ENCODE data around the gene YY1. TPM values are rescaled to one million over a fixed set of nuclear protein-coding genes. Genes with fewer than 3 reads are reported as not detected.

The YY1 gene
- total RNA-seq, 1 donor from 2014 or later: 43.0 TPM

DNA sequence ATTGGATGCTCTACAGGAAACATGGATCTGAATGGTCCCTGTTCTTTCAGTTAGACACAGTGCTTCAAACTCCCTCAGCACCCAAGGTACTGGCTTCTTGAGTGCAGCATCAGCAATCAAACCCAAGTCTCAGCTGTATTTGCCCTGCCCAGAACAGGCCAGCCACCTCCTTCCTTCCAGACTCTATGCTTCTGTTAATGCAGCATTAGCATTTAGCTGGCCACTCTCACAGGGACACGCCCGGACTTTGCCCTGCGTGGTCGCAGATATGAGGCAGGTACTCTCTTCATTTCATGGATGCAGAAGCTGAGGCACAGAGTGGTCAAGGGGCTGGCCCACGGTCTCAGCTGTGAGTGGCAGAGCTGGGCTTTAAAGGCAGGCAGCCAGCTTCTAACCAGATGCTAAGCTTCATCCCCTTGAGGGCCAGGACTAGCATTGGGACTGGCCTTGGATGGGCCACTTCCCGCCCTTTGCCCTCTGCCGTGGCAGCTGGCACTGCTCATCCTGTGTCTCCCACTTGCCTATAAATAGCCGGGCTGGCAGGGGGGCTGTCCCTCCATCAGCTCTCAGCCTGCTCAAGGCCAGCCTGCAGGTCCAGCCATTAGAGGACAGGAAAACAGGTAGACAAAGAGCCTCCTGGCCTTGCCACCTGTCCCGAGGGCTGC lies 82.7 kb downstream of the YY1 start:
- no peak for TF ChIP-seq POLR2A (IDR thresholded peaks at IDR 0.05)
- TF ChIP-seq, protein P1, sequence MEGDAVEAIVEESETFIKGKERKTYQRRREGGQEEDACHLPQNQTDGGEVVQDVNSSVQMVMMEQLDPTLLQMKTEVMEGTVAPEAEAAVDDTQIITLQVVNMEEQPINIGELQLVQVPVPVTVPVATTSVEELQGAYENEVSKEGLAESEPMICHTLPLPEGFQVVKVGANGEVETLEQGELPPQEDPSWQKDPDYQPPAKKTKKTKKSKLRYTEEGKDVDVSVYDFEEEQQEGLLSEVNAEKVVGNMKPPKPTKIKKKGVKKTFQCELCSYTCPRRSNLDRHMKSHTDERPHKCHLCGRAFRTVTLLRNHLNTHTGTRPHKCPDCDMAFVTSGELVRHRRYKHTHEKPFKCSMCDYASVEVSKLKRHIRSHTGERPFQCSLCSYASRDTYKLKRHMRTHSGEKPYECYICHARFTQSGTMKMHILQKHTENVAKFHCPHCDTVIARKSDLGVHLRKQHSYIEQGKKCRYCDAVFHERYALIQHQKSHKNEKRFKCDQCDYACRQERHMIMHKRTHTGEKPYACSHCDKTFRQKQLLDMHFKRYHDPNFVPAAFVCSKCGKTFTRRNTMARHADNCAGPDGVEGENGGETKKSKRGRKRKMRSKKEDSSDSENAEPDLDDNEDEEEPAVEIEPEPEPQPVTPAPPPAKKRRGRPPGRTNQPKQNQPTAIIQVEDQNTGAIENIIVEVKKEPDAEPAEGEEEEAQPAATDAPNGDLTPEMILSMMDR (IDR thresholded peaks at IDR 0.05): no peak
- Histone ChIP-seq H3K27me3 (no peaks in the 10 kb centered on the region), H3K4me1 (peaks cover 15% of the 10 kb centered on the region), H3K27ac (no peak overlapping the region), H3K4me3 (no peak overlapping the region), H3K9me3 (no peaks in the 10 kb centered on the region), H3K36me3 (no peaks in the 10 kb centered on the region)
- intact Hi-C loops (cut with DNase I): no loop called here
- no peak for DNase-seq (ENCODE audit: extremely low spot score in 2 of 2)

DNA sequence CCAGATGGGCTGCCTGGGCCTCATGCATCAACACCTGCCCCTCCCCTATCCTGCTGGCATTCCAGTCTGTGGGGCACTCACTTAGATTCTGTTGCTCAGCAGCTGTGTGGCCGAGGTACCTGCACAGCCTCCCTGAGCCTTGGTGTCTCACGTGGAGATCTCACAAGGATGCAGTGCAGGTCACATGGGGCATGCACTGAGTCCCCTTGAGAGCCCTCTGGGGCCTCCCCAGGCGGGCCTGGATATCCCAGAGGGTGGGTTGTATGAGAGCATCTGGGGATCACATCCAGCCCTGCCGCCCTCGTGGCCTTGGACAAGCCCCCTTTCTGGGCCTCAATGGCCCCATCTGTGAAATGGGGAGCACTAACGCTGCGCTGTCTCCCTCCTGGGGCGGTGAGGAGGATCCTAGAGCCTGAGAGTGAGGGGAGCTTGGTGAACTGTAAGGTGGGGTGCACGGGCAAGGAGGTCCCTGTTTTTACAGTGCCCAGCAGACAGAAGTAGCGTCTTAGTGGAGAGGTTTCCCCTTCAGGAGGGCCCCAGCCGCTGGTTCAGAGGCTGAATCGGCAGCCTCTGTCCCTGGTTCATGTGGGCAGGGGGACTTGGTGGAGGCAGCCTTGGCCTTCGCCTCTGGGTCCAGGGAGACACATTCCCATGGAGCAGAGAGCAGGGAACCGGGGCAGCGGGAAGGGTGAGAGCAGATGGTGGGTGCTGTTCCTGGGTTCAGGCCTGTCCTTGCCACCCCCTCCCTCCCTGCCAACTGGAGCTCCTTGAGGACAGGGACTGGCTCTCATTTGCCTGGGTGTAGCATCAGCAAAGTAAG lies 83.4 kb downstream of the YY1 start:
- TF ChIP-seq POLR2A (IDR thresholded peaks at IDR 0.05) (no peak), POLR2AphosphoS5 (IDR thresholded peaks at IDR 0.05; ENCODE audit: insufficient read depth in 1 of 2, low read depth in 1 of 2) (no peak)
- TF ChIP-seq, protein P1 (IDR thresholded peaks at IDR 0.05): no peak
- H3K9me3 ChIP-seq: no peaks in the 10 kb centered on the region
- H3K4me1 ChIP-seq: peaks cover 13% of the 10 kb centered on the region

DNA sequence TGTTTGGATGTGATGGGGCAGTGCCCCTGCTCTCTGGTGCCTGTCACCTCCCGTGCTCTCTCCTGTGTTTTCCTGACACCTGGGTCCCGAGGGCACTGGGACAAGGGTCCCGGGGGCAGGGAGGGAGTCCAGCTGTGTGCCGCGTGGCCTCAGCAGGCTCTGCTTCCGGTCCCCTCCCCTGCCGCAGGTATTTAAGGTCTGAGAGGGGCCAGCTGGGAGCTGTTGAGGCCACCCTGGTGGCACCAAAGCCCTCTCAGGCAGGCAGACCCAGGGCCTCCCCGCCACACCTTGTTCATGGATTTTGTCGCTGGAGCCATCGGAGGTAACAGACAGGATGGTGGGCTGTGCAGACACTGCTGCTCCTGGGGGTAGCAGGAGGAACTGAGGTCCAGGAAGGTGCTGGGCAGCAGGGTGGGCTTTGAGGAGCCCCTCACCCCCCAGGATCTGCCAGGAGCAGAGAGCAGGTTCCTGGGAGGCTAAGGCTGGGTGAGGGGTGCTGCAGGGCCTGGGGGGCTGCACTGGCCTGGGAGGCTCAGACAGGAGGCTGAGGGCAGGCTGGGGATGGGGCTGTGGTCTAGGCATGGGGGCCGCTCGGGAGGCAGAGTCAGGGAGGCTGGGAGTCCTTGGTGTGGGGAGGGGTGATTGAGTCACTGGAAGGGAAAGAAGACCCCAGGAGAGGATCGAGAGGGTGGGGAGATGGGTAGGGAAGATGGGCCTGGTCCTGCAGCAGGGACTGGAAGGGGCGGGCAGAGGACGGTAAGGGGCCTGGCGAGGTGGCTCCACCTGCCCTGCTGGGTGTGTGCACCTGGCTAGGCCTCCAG lies 84.4 kb downstream of the YY1 start, which contains the start of gene SLC25A47:
SLC25A47 (plus strand) TSS at position 219 of the 821 bp plus-strand sequence; CDS start at position 295, 76 bp downstream.
- H3K4me1 ChIP-seq: peaks cover 4% of the 10 kb centered on the region
- H3K36me3 ChIP-seq: no peaks in the 10 kb centered on the region
- no peak within 1 kb of the TSS for H3K4me3 ChIP-seq
- no peak for DNase-seq (ENCODE audit: extremely low spot score in 2 of 2)
- no peaks in the 10 kb centered on the region for H3K27me3 ChIP-seq
- intact Hi-C loops (cut with DNase I): no loop called here
- TF ChIP-seq POLR2AphosphoS5 (IDR thresholded peaks at IDR 0.05; ENCODE audit: insufficient read depth in 1 of 2, low read depth in 1 of 2): no peak
- TF ChIP-seq, protein P1 (IDR thresholded peaks at IDR 0.05): no peak
- no peak for TF ChIP-seq POLR2A (IDR thresholded peaks at IDR 0.05)
- no peak within 1 kb of the TSS for H3K27ac ChIP-seq
- no peaks in the 10 kb centered on the region for H3K9me3 ChIP-seq

More for the DNA sequence above, 83.4 kb downstream of the YY1 start:
- Histone ChIP-seq H3K27me3 (no peaks in the 10 kb centered on the region), H3K27ac (no peak overlapping the region), H3K36me3 (no peaks in the 10 kb centered on the region), H3K4me3 (no peak overlapping the region)
- intact Hi-C loops (cut with DNase I): no loop called here
- DNase-seq (ENCODE audit: extremely low spot score in 2 of 2): no peak

DNA sequence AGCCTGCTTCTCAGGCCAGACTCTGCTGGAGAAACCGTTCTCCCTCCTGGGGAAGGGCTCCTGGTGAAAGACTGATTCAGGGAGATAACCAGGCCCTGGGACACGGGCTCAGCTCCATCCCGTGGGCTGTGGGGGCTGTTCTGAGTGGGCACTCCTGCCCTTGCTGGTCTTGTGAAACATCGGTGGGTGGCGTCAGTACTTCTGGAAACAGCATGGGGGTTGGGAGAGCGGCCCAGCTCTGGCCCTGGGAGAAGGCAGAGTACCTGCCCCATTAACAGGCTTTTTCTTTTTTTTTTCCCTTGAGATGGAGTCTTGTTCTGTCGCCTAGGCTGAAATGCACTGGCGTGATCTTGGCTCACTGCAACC lies 85.0 kb downstream of the YY1 start:
- DNase-seq (ENCODE audit: extremely low spot score in 2 of 2): no peak
- intact Hi-C loops (cut with DNase I): no loop called here
- no peak for TF ChIP-seq POLR2AphosphoS5 (IDR thresholded peaks at IDR 0.05; ENCODE audit: insufficient read depth in 1 of 2, low read depth in 1 of 2)
- TF ChIP-seq, protein P1 (IDR thresholded peaks at IDR 0.05): no peak
- TF ChIP-seq POLR2A (IDR thresholded peaks at IDR 0.05): no peak
- Histone ChIP-seq H3K27ac (no peak overlapping the region), H3K27me3 (no peaks in the 10 kb centered on the region), H3K36me3 (no peaks in the 10 kb centered on the region), H3K4me3 (no peak overlapping the region), H3K4me1 (no peaks in the 10 kb centered on the region), H3K9me3 (no peaks in the 10 kb centered on the region)

Measured in vagina (tissue), 2 donors.